A673 (cell line): ENCODE results near the gene P4HB. TPM values are rescaled to one million over a fixed set of nuclear protein-coding genes. Genes with fewer than 3 reads are reported as not detected.

Experiments used
- BruUV-seq: library from RNA; stranded (reverse); fragments of 400-500 nt; replicated peaks from 2 replicates; lab custom pipeline; 2021; lab: Mats Ljungman, UMichigan
- CTCF ChIA-PET: fragments of 300-600 bp; sonication (Branson Sonifier 250); formaldehyde crosslinking; loops from one replicate; lab custom pipeline; 2022; ENCODE audit warnings: antibody characterized with exemption; lab: Charles Lee
- POLR2A ChIA-PET: fragments of 300-600 bp; sonication (Branson Sonifier 250); formaldehyde crosslinking; loops from one replicate; lab custom pipeline; 2022; ENCODE audit warnings: antibody characterized with exemption; ENCODE audit not compliant: low non-redundant PET; lab: Charles Lee
- DNase-seq: peaks from one replicate; pipeline ENCODE4 v3.0.0-alpha.2; 2015; ENCODE audit warnings: low spot score
- H3K27ac ChIP-seq: fragments of 200-600 bp; sonication (generic); 2 replicates; pipeline ENCODE4 v1.5.1; 2016; ENCODE audit warnings: mixed run types, low read depth, mild to moderate bottlenecking, mixed read lengths, antibody characterized with exemption, low read length; ENCODE audit not compliant: poor library complexity, severe bottlenecking
- H3K27me3 ChIP-seq: fragments of 200-600 bp; sonication (generic); replicated peaks from 2 replicates; pipeline ENCODE4 v1.6.1; 2017; ENCODE audit warnings: mixed run types, low read depth, mild to moderate bottlenecking, mixed read lengths, antibody characterized with exemption, low read length; ENCODE audit not compliant: insufficient read depth, poor library complexity
- H3K36me3 ChIP-seq: fragments of 200-600 bp; sonication (generic); 2 replicates; pipeline ENCODE4 v1.6.1; 2016; ENCODE audit warnings: mixed run types, mild to moderate bottlenecking, mixed read lengths, antibody characterized with exemption, low read length; ENCODE audit not compliant: insufficient read depth, poor library complexity, severe bottlenecking
- H3K4me1 ChIP-seq: fragments of 200-600 bp; sonication (generic); 2 replicates; pipeline ENCODE4 v1.6.1; 2017; ENCODE audit warnings: mixed run types, mild to moderate bottlenecking, mixed read lengths, antibody characterized with exemption, low read length; ENCODE audit not compliant: insufficient read depth, poor library complexity, severe bottlenecking
- H3K4me3 ChIP-seq: fragments of 200-600 bp; sonication (generic); 2 replicates; pipeline ENCODE4 v1.5.1; 2016; ENCODE audit warnings: low read depth, mixed run types, mild to moderate bottlenecking, mixed read lengths, low read length; ENCODE audit not compliant: poor library complexity, severe bottlenecking
- H3K9me3 ChIP-seq: fragments of 200-600 bp; sonication (generic); 2 replicates; pipeline ENCODE4 v1.6.1; 2016; ENCODE audit warnings: mixed run types, low read depth, mild to moderate bottlenecking, mixed read lengths, antibody characterized with exemption, low read length; ENCODE audit not compliant: poor library complexity, severe bottlenecking
- CTCF ChIP-seq: fragments of 300-800, 200-600 bp; sonication (generic); conservative IDR thresholded peaks from 2 replicates; pipeline ENCODE4 v1.5.1; 2017; ENCODE audit warnings: low read depth, mild to moderate bottlenecking, antibody characterized with exemption, low read length, moderate library complexity, mixed read lengths
- EZH2 ChIP-seq: fragments of 200-600 bp; sonication (generic); IDR thresholded peaks from 2 replicates; pipeline ENCODE4 v1.6.1; 2017; ENCODE audit warnings: borderline replicate concordance, low read depth, mild to moderate bottlenecking, mixed read lengths, antibody characterized with exemption, low read length; ENCODE audit not compliant: poor library complexity, severe bottlenecking
- intact Hi-C: fragments of 100-400 bp; cut with micrococcal nuclease; formaldehyde crosslinking; loops from one replicate; pipeline ENCODE4 v1.10.0; 2022; ENCODE audit not compliant: unreplicated experiment
- total RNA-seq: library from RNA; stranded (reverse); gene quantifications from 2 replicates; pipeline ENCODE4 v1.2.3, GENCODE V29; 2021

P4HB gene
- total RNA-seq, 1 experiment from 2014 or later = 503 TPM

DNA sequence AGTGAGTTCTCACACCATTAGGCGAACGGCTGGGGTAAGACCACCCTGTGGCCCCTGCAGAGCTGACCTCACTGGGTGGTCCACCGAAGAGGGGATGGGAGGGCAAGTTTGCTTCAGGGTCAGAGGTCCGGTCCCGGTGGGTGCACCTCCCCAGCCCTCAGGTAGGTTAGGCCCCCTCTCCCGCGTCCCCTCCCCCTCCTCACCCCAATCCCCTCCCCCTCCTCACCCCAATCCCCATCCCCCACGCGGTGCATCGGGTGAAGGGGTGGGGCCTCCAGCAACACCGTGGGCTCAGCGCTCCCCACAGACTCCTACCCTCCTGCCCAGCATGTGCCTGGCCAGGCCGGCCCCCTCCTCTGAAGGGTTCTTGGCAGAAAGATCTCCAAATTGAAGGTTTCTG, 40.6 kb downstream of the P4HB start:
- BruUV-seq = no TSS peak
- ChIA-PET CTCF (no interaction called here), POLR2A (no interaction called here)
- Histone ChIP-seq H3K4me1 (peaks cover 11% of the 10 kb centered on the region), H3K27ac (no peak overlapping the region), H3K36me3 (peaks cover 3% of the 10 kb centered on the region), H3K9me3 (no peaks in the 10 kb centered on the region), H3K27me3 (no peaks in the 10 kb centered on the region), H3K4me3 (no peak overlapping the region)
- DNase-seq = no peak
- intact Hi-C loops = no loop called here
- TF ChIP-seq EZH2 (no peak), CTCF (no peak)

DNA sequence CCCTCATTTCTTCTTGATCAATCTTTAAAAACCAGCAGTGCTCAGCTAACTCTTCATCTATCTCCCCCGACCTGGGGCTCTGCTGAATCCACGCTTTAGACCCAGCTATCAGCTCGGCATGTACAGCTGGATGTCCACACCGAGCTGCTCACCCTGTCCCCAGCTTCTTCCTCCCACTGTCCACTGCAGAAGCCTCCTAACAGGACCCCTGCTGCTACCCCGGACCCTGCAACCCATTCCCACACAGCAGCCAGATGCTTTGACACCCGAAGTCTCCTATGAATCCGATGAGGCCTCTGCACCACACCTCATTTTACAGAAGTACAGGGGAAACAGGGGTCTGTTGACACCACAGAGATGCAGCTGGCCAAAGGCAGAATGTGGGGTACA, 42.6 kb downstream of the P4HB start:
- H3K27ac ChIP-seq = no peak overlapping the region
- no peak overlapping the region for H3K4me3 ChIP-seq
- ChIA-PET CTCF (no interaction called here), POLR2A (no interaction called here)
- H3K9me3 ChIP-seq = no peaks in the 10 kb centered on the region
- no peak for TF ChIP-seq CTCF
- no peak for TF ChIP-seq EZH2
- H3K36me3 ChIP-seq = peaks cover 3% of the 10 kb centered on the region
- H3K4me1 ChIP-seq = peaks cover 11% of the 10 kb centered on the region
- BruUV-seq = no TSS peak
- intact Hi-C loops = no loop called here
- H3K27me3 ChIP-seq = no peaks in the 10 kb centered on the region
- DNase-seq = no peak

- TF ChIP-seq EZH2 (no peak), CTCF (no peak)
- H3K9me3 ChIP-seq = no peaks in the 10 kb centered on the region
- intact Hi-C loops = no loop called here
- CTCF ChIA-PET = no interaction called here
- POLR2A ChIA-PET = interaction anchor here (0.5 to 0.6 kb wide), 2 partner anchors 360 to 455 kb away, joined by 3 to 4 read pairs; no protein-coding TSS in a partner anchor
- H3K27me3 ChIP-seq = peaks cover 3% of the 10 kb centered on the region
- no peaks in the 10 kb centered on the region for H3K4me1 ChIP-seq
- DNase-seq = no peak
- no peaks in the 10 kb centered on the region for H3K36me3 ChIP-seq
- H3K27ac ChIP-seq = no peak overlapping the region
- H3K4me3 ChIP-seq = no peak overlapping the region
- no TSS peak for BruUV-seq
Measured at GRCh38 chr17:81815646-81815986, 44.7 kb downstream of the P4HB start.
